Panc1 (cell line): ENCODE results near the gene GDI2.

ENCODE experiments used
- CTCF ChIP-seq: fragments of 450-650 bp; IDR thresholded peaks from 2 replicates; pipeline ENCODE4 v1.5.1; 2017; ENCODE audit warnings: mild to moderate bottlenecking
- POLR2AphosphoS5 ChIP-seq: IDR thresholded peaks from 2 replicates; pipeline ENCODE4 v1.6.1; 2012; ENCODE audit warnings: mild to moderate bottlenecking, low read depth, low read length, moderate library complexity
- REST ChIP-seq, 2 experiments: IDR thresholded peaks; 2 replicates each; pipeline ENCODE4 v1.6.1; 2011 to 2012; ENCODE audit warnings: low read depth in 2 of 2, control low read depth in 1 of 2, low read length in 1 of 2, mild to moderate bottlenecking in 1 of 2, moderate library complexity in 1 of 2; ENCODE audit not compliant: insufficient read depth in 1 of 2
- TCF7L2 ChIP-seq: IDR thresholded peaks from 2 replicates; pipeline ENCODE4 v1.6.1; 2011; ENCODE audit warnings: mild to moderate bottlenecking, low read depth, low read length, inconsistent platforms

- no peak for TF ChIP-seq CTCF
- no peak for TF ChIP-seq POLR2AphosphoS5
- no peak for TF ChIP-seq TCF7L2
- TF ChIP-seq REST (IDR thresholded peaks at IDR 0.05; ENCODE audit: insufficient read depth in 1 of 2, low read depth in 2 of 2, low read length in 1 of 2) = no peak
Measured at GRCh38 chr10:5774987-5775620, 38.1 kb downstream of the GDI2 start.
